GM21619 (cell line): ENCODE results near the gene UNC13C.

Experiments used
- ATAC-seq: cut with Tn5 transposase; IDR thresholded peaks from one replicate; pipeline ENCODE4 v1.9.1; 2021; ENCODE audit not compliant: unreplicated experiment

The UNC13C gene

DNA sequence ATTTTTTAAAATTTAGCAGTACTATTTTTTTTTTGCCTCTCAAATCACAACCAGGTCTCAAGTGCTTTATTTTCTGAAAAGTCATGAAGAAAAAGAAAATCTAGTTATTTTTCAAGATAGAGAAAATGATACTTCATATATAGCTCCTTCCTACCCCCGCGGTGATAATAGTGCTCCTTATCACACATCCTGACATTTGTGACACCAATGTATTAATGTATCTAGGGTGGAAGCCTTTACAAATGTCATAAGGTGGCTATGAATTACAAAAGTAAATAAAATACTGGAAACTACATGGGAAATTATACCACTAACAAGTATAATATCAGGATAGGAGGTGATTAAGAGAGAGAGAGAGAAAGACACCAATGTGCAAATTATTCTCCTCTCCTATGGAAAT is 582.2 kb downstream of the UNC13C start:
- no peak for ATAC-seq

DNA sequence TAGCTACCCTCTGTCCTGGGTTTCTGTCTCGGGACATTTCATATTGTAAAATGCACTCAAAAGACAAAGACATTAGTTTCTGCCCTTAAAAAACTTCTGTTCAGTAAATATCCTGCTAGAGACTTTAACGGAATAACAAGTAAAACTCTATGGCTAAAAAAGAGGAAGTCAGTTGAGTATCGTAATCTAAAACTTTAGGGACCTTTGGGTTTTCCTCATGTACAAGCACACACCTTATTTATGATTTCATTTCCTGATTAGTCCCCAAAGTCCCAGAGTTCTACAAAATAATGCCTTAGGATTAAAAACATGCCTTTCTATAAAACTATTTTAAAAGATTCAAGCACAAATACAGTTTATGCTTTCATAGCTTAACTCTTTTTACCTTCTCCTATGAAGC is 585.9 kb downstream of the UNC13C start:
- no peak for ATAC-seq

GRCh38 chr15:54566654-54567053 is 588.4 kb downstream of the UNC13C start:
- ATAC-seq: no peak

- ATAC-seq: no peak
Observed at GRCh38 chr15:54567408-54568035, 589.3 kb downstream of the UNC13C start.

DNA sequence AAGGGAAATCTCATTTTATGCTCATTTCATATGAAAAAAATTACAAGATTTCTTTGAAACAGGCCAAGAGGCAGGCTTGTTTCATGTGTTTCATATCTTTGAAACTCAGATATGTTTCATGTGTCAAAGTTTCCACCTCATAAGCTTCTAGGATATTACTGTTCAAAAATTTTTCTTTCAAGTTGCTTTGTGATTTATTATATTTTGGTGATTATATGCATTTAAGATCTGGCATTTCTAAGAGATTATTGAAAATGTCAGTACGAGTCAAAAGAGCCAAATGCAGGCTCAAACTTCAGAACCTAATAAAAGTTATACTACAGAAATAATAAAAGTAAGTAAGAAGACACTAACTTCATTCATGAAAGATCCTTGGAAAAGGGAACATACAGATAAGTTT is 590.1 kb downstream of the UNC13C start:
- no peak for ATAC-seq

- no peak for ATAC-seq
Observed at GRCh38 chr15:54571576-54571975, 593.3 kb downstream of the UNC13C start.

- ATAC-seq: no peak
Observed at GRCh38 chr15:54575586-54575985, 597.3 kb downstream of the UNC13C start.

GRCh38 chr15:54576298-54576935 is 598.2 kb downstream of the UNC13C start:
- no peak for ATAC-seq

DNA sequence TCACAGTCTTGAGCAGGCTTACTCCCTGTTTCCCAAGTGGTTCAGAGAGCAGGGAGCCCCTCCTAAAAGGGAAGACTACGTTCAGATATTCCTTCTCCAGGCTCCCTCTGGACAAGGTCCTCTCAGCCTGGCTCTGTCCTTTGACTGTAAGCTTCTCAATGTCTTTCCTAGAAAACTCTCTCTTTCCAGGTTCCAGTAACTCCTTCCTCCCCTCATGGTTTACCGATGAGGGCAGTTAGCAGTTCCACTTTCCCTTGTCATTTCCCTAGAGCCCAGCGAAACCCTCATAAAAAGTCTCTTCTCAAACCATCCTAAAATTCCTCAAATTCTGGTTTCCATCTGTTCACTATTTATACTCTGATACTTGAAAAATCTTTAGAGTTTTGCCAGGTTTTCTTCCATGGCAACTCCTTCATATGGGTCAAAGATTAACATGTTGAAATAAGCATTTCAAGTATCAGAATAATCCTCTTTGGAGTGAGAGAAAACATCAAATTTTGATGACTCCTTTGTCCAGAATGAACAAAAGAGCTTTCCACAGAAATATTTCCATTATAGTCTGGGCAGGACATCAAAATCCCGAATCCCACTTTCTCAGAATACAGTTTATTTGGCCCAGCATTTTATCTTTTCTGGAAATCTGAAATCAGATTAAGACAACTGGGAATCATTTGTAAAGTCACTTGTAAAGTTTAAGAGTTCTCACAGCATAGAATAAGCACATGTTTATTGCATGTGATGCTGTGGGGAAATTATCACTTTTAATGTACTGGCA is 599.4 kb downstream of the UNC13C start:
- ATAC-seq: no peak

GRCh38 chr15:54579855-54580254 is 601.6 kb downstream of the UNC13C start:
- no peak for ATAC-seq

- ATAC-seq: no peak
Observed at GRCh38 chr15:54580643-54581042, 602.4 kb downstream of the UNC13C start.

- peak; percentile 56 for ATAC-seq
Observed at GRCh38 chr15:54582863-54583643, 604.8 kb downstream of the UNC13C start.

DNA sequence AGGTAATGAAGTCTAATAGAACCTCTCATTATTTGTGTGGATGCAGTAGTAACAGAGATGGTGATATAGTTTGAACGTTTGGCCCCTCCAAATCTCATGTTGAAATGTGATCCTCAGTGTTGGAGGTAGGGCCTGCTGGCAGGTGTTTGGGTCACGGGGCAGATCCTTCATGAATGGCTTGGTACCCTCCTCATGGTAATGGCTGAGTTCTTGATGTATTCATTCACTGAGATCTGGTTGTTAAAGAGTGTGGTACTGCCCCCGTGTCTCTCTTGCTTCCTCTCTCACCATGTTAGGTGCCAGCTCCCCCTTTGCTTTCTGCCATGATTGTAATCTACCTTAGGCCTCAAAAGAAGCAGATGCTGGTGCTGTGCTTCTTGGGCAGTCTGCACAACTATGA is 606.8 kb downstream of the UNC13C start:
- no peak for ATAC-seq

- ATAC-seq: no peak
Observed at GRCh38 chr15:54594115-54594514, 615.9 kb downstream of the UNC13C start.

- ATAC-seq: no peak
Observed at GRCh38 chr15:54599386-54599785, 621.1 kb downstream of the UNC13C start.

GRCh38 chr15:54605043-54605442 is 626.8 kb downstream of the UNC13C start:
- ATAC-seq: no peak

GRCh38 chr15:54605556-54605955 is 627.3 kb downstream of the UNC13C start:
- ATAC-seq: no peak

DNA sequence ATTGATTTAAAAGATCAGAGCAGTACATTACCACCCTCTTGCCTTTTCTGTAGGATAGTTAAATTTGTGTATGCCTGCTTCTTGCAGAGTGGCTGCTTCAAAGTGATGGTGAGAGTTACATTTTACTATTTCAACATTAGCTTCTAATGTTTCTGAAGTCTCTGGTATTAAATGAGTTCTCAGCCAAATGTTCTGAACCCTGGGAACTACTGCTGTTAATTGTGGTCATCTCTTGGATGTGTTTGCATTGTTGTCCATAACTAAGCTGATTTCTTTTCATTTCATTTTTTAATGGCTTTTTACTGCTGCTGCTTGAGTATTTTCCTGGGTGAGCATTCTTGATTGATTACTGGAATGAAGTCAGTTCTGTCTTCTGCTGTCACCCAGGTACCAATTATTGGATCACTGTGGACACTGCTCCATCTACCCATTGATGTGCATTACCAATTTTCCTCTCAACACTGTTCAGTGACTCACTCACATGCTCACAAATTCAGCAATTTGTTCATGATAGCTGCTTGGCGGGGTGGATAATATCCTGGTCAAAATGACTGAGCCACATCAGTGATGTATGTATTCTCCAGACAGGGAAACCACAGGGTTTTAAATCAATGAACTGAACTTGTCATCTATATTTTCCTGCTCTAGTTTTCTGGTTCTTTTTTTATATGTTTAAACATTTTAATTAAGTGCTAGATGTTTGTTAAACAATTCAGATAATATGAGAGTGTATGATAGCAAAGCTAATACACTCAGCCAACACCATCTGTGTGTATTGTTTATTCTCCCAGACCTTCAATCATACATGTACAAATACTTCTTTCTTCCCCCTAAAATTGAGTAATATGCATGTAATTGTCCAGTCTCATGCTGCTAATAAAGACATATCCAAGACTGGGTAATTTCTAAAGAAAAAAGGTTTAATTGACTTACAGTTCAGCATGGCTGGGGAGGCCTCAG is 630.9 kb downstream of the UNC13C start:
- no peak for ATAC-seq

- ATAC-seq: no peak
Observed at GRCh38 chr15:54618120-54618519, 639.9 kb downstream of the UNC13C start.

GRCh38 chr15:54619180-54619579 is 640.9 kb downstream of the UNC13C start:
- no peak for ATAC-seq
